Astrocyte (in vitro differentiated cells and primary cell): Measurements from ENCODE around the gene RRAS.

Experiments used
- EZH2 ChIP-seq: IDR thresholded peaks from 2 replicates; pipeline ENCODE4 v1.6.1; 2012; ENCODE audit warnings: mild to moderate bottlenecking, low read length, inconsistent platforms; ENCODE audit not compliant: insufficient read depth
- TF ChIP-seq, protein P1 (sequence below): IDR thresholded peaks from 2 replicates; pipeline ENCODE4 v1.5.1; 2011; ENCODE audit warnings: low read depth, mild to moderate bottlenecking, inconsistent platforms, low read length, moderate library complexity; ENCODE audit not compliant: insufficient read depth

DNA sequence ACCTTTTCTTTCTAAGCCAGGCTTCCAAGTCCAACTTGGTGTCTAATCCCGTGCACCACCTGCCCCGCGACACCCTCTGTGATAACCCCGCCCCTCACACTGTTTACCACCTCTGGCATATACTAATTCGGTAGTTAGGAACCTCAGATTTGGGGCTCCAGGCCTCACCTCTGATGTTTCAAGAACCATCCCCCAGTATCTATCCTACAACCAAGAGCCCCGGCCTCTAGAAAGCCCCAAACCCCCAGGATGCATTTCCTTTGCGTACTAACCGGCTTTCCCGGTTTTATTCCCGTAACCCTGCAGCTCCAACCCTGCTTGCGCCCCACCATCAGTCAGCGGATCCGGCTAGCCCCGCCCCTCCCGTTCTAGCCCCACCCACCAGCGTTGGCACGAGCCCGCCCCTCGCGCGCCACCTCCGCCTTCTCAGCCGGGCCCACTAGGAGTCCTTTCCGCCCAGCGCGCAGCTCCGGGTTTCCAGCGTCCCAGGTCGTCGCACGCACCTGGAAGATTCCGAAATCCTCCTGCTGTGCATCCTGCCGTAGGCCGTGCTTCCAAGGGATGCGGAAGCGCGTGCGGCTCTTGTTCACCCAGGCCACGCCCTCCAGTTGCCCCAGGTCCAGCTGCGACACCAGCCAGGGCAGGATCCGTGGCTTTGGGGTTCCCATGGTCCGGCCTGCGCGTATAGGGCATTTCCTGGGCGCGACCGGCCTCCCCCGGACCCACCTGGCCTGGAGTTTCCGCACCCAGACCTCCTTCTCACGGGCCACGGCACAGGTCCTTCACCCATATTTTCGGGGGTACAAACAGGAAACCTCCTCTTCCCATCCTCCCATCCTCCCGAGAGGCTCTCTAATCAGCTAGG is 24.5 kb upstream of the RRAS start:
- TF ChIP-seq, protein P1, sequence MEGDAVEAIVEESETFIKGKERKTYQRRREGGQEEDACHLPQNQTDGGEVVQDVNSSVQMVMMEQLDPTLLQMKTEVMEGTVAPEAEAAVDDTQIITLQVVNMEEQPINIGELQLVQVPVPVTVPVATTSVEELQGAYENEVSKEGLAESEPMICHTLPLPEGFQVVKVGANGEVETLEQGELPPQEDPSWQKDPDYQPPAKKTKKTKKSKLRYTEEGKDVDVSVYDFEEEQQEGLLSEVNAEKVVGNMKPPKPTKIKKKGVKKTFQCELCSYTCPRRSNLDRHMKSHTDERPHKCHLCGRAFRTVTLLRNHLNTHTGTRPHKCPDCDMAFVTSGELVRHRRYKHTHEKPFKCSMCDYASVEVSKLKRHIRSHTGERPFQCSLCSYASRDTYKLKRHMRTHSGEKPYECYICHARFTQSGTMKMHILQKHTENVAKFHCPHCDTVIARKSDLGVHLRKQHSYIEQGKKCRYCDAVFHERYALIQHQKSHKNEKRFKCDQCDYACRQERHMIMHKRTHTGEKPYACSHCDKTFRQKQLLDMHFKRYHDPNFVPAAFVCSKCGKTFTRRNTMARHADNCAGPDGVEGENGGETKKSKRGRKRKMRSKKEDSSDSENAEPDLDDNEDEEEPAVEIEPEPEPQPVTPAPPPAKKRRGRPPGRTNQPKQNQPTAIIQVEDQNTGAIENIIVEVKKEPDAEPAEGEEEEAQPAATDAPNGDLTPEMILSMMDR, result no peak
- TF ChIP-seq EZH2, result no peak
